ENCODE measurements around the gene ENTREP1.
A peak's percentile ranks its signal among the peaks of the same experiment; 100 is the strongest.
"Not testable (repeated sequence)": the region's sequence is repeated elsewhere in the genome, so short reads cannot be mapped to it uniquely, and the experiment has no call there.

The ENTREP1 gene

GRCh38 chr9:69396759-69397158 lies 71.7 kb downstream of the ENTREP1 start:
- H3K27ac ChIP-seq: no peak overlapping the region
- no peak for DNase-seq (ENCODE audit: low read depth, low spot score)

- DNase-seq (ENCODE audit: low read depth, low spot score): no peak
- H3K27ac ChIP-seq: no peak overlapping the region
Measured at GRCh38 chr9:69397384-69398214, 72.6 kb downstream of the ENTREP1 start.

- no peak overlapping the region for H3K27ac ChIP-seq
Measured at GRCh38 chr9:69400470-69400869, 75.5 kb downstream of the ENTREP1 start.

GRCh38 chr9:69409936-69410335 lies 84.9 kb downstream of the ENTREP1 start:
- DNase-seq (ENCODE audit: low read depth, low spot score): not testable (repeated sequence)

More at GRCh38 chr9:69400470-69400869, 75.5 kb downstream of the ENTREP1 start:
- DNase-seq (ENCODE audit: low read depth, low spot score): no peak

GRCh38 chr9:69411246-69411645 lies 86.2 kb downstream of the ENTREP1 start:
- DNase-seq (ENCODE audit: low read depth, low spot score): no peak
- H3K27ac ChIP-seq: no peak overlapping the region

More at GRCh38 chr9:69409936-69410335, 84.9 kb downstream of the ENTREP1 start:
- not testable (repeated sequence) for H3K27ac ChIP-seq

GRCh38 chr9:69411931-69412740 lies 87.1 kb downstream of the ENTREP1 start:
- no peak overlapping the region for H3K27ac ChIP-seq
- no peak for DNase-seq (ENCODE audit: low read depth, low spot score)

- no peak for DNase-seq (ENCODE audit: low read depth, low spot score)
- no peak overlapping the region for H3K27ac ChIP-seq
Measured at GRCh38 chr9:69412741-69413150, 87.7 kb downstream of the ENTREP1 start.

- no peak for DNase-seq (ENCODE audit: low read depth, low spot score)
- no peak overlapping the region for H3K27ac ChIP-seq
Measured at GRCh38 chr9:69420611-69421270, 95.7 kb downstream of the ENTREP1 start.

- no peak for DNase-seq (ENCODE audit: low read depth, low spot score)
- no peak overlapping the region for H3K27ac ChIP-seq
Measured at GRCh38 chr9:69421908-69422801, 97.1 kb downstream of the ENTREP1 start.

- H3K27ac ChIP-seq: no peak overlapping the region
- DNase-seq (ENCODE audit: low read depth, low spot score): no peak
Measured at GRCh38 chr9:69425136-69425801, 100.3 kb downstream of the ENTREP1 start.

- no peak overlapping the region for H3K27ac ChIP-seq
- no peak for DNase-seq (ENCODE audit: low read depth, low spot score)
Measured at GRCh38 chr9:69427286-69427685, 102.3 kb downstream of the ENTREP1 start.

- DNase-seq (ENCODE audit: low read depth, low spot score): no peak
- no peak overlapping the region for H3K27ac ChIP-seq
Measured at GRCh38 chr9:69428017-69428785, 103.2 kb downstream of the ENTREP1 start.

GRCh38 chr9:69429281-69429680 lies 104.3 kb downstream of the ENTREP1 start:
- DNase-seq (ENCODE audit: low read depth, low spot score): no peak
- H3K27ac ChIP-seq: no peak overlapping the region

- DNase-seq (ENCODE audit: low read depth, low spot score): no peak
- no peak overlapping the region for H3K27ac ChIP-seq
Measured at GRCh38 chr9:69430206-69430605, 105.2 kb downstream of the ENTREP1 start.

GRCh38 chr9:69431203-69431602 lies 106.2 kb downstream of the ENTREP1 start:
- no peak overlapping the region for H3K27ac ChIP-seq
- no peak for DNase-seq (ENCODE audit: low read depth, low spot score)

GRCh38 chr9:69431777-69432176 lies 106.8 kb downstream of the ENTREP1 start:
- DNase-seq (ENCODE audit: low read depth, low spot score): no peak
- no peak overlapping the region for H3K27ac ChIP-seq

- no peak for DNase-seq (ENCODE audit: low read depth, low spot score)
- H3K27ac ChIP-seq: no peak overlapping the region
Measured at GRCh38 chr9:69432623-69433022, 107.6 kb downstream of the ENTREP1 start.

GRCh38 chr9:69433392-69433791 lies 108.4 kb downstream of the ENTREP1 start:
- peak overlapping the region; percentile 27 for H3K27ac ChIP-seq
- DNase-seq (ENCODE audit: low read depth, low spot score): no peak
